Measurements from ENCODE around the gene PLXNB1.
A peak's percentile ranks its signal among the peaks of the same experiment; 100 is the strongest.

The PLXNB1 gene

DNA sequence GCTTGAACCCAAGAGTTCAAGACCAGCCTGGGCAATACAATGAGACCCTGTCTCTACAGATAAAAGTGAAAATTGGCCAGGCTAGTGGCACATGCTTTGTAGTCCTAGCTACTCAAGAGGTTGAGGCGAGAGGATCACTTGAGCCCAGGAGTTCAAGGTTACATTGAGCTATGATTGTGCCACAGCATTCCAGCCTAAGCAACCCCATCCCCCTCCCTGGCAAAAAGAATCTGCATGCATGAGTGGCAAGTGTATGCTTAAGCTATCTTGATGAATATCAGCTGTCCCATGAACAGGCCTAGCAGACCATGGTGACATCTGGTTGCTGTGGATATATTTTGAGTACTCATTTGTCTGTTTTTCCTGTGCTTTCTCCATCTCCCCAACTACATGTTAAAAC is 21.4 kb upstream of the PLXNB1 start:
- DNase-seq (ENCODE audit: low read depth): no peak
- TF ChIP-seq, protein P1, sequence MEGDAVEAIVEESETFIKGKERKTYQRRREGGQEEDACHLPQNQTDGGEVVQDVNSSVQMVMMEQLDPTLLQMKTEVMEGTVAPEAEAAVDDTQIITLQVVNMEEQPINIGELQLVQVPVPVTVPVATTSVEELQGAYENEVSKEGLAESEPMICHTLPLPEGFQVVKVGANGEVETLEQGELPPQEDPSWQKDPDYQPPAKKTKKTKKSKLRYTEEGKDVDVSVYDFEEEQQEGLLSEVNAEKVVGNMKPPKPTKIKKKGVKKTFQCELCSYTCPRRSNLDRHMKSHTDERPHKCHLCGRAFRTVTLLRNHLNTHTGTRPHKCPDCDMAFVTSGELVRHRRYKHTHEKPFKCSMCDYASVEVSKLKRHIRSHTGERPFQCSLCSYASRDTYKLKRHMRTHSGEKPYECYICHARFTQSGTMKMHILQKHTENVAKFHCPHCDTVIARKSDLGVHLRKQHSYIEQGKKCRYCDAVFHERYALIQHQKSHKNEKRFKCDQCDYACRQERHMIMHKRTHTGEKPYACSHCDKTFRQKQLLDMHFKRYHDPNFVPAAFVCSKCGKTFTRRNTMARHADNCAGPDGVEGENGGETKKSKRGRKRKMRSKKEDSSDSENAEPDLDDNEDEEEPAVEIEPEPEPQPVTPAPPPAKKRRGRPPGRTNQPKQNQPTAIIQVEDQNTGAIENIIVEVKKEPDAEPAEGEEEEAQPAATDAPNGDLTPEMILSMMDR (IDR thresholded peaks at IDR 0.05; ENCODE audit: low read depth, low read length, missing control alignments): no peak
- H3K4me3 ChIP-seq (ENCODE audit: low read depth, low read length): no peak overlapping the region
- in situ Hi-C loops (cut with HindIII; ENCODE audit: low sequenced_read_pairs): no loop called here

DNA sequence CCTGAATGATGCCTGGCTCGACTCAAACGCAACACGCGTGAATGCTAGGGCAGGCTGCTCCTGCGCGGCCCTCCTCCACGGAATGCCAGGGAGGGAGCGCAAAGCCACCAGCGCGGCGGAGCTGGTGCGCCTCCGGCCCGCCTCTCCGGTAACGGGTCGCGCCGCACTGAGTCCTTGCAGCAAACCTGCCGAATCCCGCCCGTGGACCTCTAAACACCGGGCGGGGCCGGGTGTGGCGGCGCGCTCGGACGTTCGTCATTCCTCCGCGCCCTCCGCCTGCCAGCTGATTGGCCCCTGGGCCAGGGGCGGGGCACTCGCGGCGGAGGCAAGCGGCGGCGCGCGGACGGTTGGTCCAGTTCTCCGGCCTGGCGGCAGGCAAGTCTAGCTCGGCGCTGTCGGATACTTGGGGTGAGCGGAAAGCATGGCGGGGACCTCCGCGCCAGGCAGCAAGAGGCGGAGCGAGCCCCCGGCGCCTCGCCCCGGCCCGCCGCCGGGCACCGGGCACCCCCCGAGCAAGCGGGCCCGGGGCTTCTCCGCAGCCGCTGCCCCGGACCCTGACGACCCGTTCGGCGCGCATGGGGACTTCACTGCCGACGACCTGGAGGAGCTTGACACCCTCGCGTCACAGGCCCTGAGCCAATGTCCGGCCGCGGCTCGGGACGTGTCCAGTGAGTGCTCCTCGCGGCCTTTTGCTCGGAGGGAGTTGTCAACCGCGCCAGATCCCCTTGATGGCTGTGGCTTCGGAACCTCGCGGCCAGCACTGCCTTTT is 16.7 kb upstream of the PLXNB1 start, which contains the start of gene ATRIP:
Gene ATRIP, plus strand, starts transcription at position 313 of the 769 bp plus-strand sequence. Its CDS starts 109 bp downstream, at position 422.
- TF ChIP-seq, protein P1 (IDR thresholded peaks at IDR 0.05; ENCODE audit: low read depth, low read length, missing control alignments): no peak
- in situ Hi-C loops (cut with HindIII; ENCODE audit: low sequenced_read_pairs): loop anchor here (25.0 kb wide), 1 partner anchor 184 kb away; no protein-coding TSS in a partner anchor
- H3K4me3 ChIP-seq (ENCODE audit: low read depth, low read length): peak within 1 kb of the TSS; percentile 84
- DNase-seq (ENCODE audit: low read depth): peak; percentile 39

DNA sequence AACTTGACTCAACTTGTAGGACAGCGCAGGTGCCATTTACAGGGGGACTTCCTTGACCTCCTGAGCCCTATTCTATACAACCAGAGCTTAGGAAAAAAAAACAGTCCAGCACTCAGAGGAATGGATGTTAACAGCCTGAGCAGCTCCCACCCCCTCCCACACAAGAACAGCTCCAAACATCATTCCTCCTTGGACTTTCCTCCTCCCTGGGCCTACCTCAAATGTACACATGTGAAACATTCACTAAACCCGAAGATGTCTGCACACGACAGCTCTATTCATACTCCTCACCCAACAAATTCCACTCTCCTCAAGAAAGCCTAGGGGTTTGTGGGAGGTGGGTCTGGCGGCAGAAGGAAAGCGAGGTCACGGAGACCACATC is 16.1 kb upstream of the PLXNB1 start:
- TF ChIP-seq, protein P1 (IDR thresholded peaks at IDR 0.05; ENCODE audit: low read depth, low read length, missing control alignments): no peak
- in situ Hi-C loops (cut with HindIII; ENCODE audit: low sequenced_read_pairs): loop anchor here (25.0 kb wide), 1 partner anchor 184 kb away; no protein-coding TSS in a partner anchor
- peak overlapping the region; percentile 84 for H3K4me3 ChIP-seq (ENCODE audit: low read depth, low read length)
- DNase-seq (ENCODE audit: low read depth): no peak

DNA sequence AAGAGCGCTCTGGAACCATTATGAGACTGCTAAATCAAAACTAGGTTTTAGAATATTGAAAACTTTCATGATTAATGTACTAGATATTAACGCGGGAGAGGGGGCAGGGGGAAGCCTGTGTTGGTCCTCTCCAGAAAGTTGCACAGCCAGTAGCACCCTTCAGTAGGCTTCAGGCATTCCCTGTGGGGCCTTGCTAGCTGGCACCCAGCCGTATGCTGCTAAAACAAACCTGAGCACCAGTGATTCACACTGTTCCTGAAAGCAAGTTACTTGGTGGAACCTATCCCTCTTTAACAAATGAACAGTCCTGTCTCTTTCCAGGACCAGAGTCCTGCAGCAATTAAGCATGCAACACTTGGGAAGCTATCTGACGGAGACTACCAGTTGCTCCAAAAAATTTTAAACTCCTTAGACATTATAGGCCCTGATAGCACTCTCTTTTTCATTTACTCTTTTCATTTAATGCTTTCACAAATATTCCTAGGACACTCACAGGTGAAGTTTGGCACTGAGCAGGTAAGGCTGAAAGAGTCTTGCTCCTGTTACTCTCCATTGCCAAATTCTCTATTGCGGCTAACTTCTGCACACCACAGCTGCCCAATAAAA is 15.5 kb upstream of the PLXNB1 start:
- TF ChIP-seq, protein P1 (IDR thresholded peaks at IDR 0.05; ENCODE audit: low read depth, low read length, missing control alignments): no peak
- DNase-seq (ENCODE audit: low read depth): no peak
- no peak overlapping the region for H3K4me3 ChIP-seq (ENCODE audit: low read depth, low read length)
- in situ Hi-C loops (cut with HindIII; ENCODE audit: low sequenced_read_pairs): loop anchor here (25.0 kb wide), 1 partner anchor 183 kb away; no protein-coding TSS in a partner anchor

DNA sequence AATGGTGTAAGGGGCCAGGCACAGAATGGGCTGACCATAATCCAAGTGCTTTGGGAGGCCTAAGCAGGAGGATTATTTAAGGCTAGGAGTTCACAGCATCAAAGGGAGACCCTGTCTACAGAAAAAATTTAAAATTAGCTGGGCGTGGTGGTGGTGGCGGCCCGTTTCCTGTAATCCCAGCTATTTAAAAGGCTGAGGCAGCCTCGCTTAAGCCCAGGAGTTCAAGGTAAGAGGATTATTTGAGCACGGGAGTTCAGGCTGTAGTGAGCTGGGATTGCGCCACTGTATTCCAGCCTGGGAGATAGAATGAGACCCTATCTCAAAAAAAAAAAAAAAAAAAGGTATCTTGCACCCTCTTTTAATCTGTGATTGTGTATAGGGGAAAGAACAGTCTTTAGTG is 12.1 kb upstream of the PLXNB1 start:
- no peak overlapping the region for H3K4me3 ChIP-seq (ENCODE audit: low read depth, low read length)

DNA sequence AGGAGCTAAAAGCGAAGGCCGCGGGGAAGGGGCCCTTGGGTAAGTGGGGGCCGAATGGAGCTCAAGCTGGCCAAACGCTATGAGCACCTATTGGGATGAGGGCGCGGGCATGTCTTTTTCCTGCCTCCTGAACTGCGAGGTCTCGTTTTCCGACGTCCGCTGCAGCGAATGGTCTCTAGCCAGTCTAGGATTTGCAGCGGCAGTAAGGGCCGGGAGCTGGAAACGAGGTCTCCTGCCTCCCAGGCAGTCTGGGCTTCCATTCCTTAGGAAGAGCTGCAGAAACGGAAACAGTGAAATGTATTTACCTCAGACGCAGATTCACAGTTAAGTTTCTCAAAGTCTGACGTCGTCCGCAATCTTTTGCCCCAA is 10.7 kb upstream of the PLXNB1 start:
- TF ChIP-seq, protein P1 (IDR thresholded peaks at IDR 0.05; ENCODE audit: low read depth, low read length, missing control alignments): no peak
- DNase-seq (ENCODE audit: low read depth): no peak
- in situ Hi-C loops (cut with HindIII; ENCODE audit: low sequenced_read_pairs): loop anchor here (25.0 kb wide), 1 partner anchor 178 kb away; no protein-coding TSS in a partner anchor
- H3K4me3 ChIP-seq (ENCODE audit: low read depth, low read length): peak overlapping the region; percentile 89

More for the DNA sequence above, 12.1 kb upstream of the PLXNB1 start:
- in situ Hi-C loops (cut with HindIII; ENCODE audit: low sequenced_read_pairs): loop anchor here (25.0 kb wide), 1 partner anchor 180 kb away; no protein-coding TSS in a partner anchor
- TF ChIP-seq, protein P1 (IDR thresholded peaks at IDR 0.05; ENCODE audit: low read depth, low read length, missing control alignments): no peak
- DNase-seq (ENCODE audit: low read depth): no peak

All from astrocyte of the cerebellum (primary cell).